Hepatocyte (in vitro differentiated cells): ENCODE measurements around the gene GPAT2.
"Not testable (repeated sequence)": the region's sequence is repeated elsewhere in the genome, so short reads cannot be mapped to it uniquely, and the experiment has no call there.

Source experiments
- EZH2phosphoT487 ChIP-seq: fragments of 200-600 bp; sonication (generic); IDR thresholded peaks from one replicate; pipeline ENCODE4 v1.6.1; 2018; ENCODE audit warnings: antibody characterized with exemption, mild to moderate bottlenecking, low read depth, moderate library complexity; ENCODE audit not compliant: unreplicated experiment, severe bottlenecking
- TF ChIP-seq, protein P1 (sequence below): fragments of 200-600 bp; sonication (generic); IDR thresholded peaks from 2 replicates; pipeline ENCODE4 v1.5.1; 2016; ENCODE audit warnings: antibody characterized with exemption, mild to moderate bottlenecking; ENCODE audit not compliant: poor library complexity

DNA sequence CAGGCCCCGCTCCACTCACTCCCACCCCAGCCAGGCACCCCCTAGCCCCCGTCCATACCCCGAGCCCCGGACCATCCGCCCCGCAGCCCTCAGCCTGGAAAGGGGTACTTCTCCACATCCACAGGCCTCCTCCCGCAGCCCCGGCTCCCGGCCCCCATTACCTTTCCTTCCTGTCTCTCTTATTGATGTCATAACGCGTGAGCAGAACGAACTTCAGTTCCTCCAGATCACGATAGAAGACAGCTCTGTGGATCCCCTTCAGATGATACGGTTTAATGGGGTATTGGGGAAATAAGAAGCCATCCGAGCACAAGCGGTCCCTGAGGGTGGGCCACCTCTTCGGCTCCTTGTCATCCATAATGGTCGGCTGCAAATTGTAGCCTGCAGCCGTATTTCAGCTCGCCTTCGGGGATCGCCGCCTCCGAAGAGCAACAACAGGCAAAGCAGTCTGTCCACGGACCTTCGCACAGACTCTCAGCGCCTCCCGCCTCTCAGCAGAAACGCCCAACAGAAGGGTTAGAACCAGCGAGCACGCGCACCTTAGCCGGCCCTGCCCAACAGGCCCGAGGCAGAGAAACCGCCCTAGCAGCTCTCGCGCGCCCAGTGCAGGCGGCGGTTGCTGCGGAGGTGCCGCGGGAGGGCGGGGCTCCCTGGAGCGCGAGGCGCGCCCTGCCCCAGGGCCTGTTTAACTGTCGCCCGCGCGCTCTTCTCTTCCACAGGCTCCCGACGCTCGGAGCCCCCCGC, 43.2 kb downstream of the GPAT2 start, which contains the start of gene ANKRD36C:
- TF ChIP-seq, protein P1, sequence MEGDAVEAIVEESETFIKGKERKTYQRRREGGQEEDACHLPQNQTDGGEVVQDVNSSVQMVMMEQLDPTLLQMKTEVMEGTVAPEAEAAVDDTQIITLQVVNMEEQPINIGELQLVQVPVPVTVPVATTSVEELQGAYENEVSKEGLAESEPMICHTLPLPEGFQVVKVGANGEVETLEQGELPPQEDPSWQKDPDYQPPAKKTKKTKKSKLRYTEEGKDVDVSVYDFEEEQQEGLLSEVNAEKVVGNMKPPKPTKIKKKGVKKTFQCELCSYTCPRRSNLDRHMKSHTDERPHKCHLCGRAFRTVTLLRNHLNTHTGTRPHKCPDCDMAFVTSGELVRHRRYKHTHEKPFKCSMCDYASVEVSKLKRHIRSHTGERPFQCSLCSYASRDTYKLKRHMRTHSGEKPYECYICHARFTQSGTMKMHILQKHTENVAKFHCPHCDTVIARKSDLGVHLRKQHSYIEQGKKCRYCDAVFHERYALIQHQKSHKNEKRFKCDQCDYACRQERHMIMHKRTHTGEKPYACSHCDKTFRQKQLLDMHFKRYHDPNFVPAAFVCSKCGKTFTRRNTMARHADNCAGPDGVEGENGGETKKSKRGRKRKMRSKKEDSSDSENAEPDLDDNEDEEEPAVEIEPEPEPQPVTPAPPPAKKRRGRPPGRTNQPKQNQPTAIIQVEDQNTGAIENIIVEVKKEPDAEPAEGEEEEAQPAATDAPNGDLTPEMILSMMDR, result not testable (repeated sequence)
- TF ChIP-seq EZH2phosphoT487, result not testable (repeated sequence)
